22Rv1 (cell line): ENCODE data around the gene CACNB4.
"Not testable (repeated sequence)": the region's sequence is repeated elsewhere in the genome, so short reads cannot be mapped to it uniquely, and the experiment has no call there.

Source experiments
- ZFX ChIP-seq: fragments of 450-650 bp; IDR thresholded peaks from 2 replicates; pipeline ENCODE4 v1.6.1; 2017; ENCODE audit warnings: antibody characterized with exemption, borderline replicate concordance
- TF ChIP-seq, protein P1 (sequence below): fragments of 450-650 bp; IDR thresholded peaks from 2 replicates; pipeline ENCODE4 v1.5.1; 2017; ENCODE audit warnings: mild to moderate bottlenecking

DNA sequence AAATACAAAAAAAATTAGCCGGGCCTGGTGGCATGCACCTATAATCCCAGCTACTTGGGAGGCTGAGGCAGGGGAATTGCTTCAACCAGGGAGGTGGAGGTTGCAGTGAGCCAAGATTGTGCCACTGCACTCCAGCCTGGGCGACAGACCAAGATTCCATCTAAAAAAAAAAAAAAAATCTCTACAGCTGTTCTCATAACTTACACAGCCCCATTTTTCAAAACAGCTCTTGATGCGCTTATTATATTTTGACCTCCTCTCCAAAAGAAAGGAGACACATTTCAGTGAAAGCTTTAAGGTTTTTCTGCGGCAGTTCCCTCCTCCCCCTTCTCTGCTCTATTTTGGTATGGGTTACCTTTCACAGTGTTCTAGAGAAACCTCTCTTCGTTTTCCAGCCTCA, 95.6 kb downstream of the CACNB4 start:
- TF ChIP-seq, protein P1, sequence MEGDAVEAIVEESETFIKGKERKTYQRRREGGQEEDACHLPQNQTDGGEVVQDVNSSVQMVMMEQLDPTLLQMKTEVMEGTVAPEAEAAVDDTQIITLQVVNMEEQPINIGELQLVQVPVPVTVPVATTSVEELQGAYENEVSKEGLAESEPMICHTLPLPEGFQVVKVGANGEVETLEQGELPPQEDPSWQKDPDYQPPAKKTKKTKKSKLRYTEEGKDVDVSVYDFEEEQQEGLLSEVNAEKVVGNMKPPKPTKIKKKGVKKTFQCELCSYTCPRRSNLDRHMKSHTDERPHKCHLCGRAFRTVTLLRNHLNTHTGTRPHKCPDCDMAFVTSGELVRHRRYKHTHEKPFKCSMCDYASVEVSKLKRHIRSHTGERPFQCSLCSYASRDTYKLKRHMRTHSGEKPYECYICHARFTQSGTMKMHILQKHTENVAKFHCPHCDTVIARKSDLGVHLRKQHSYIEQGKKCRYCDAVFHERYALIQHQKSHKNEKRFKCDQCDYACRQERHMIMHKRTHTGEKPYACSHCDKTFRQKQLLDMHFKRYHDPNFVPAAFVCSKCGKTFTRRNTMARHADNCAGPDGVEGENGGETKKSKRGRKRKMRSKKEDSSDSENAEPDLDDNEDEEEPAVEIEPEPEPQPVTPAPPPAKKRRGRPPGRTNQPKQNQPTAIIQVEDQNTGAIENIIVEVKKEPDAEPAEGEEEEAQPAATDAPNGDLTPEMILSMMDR, result not testable (repeated sequence)
- TF ChIP-seq ZFX, result not testable (repeated sequence)
